ENCODE results near the gene TNFRSF8. TPM values are rescaled to one million over a fixed set of nuclear protein-coding genes. Genes with fewer than 3 reads are reported as not detected.
"Not testable (repeated sequence)": the region's sequence is repeated elsewhere in the genome, so short reads cannot be mapped to it uniquely, and the experiment has no call there.

The TNFRSF8 gene
- total RNA-seq, 5 donors from 2014 or later (not counting 1 experiment from before 2014, with no cell fraction given): 0.20 to 0.53 (median 0.33) TPM; not detected in 1

- no peak overlapping the region for H3K27ac Mint-ChIP-seq
These were observed 41.3 kb downstream of the TNFRSF8 start for GRCh38 chr1:12104417-12104816.

DNA sequence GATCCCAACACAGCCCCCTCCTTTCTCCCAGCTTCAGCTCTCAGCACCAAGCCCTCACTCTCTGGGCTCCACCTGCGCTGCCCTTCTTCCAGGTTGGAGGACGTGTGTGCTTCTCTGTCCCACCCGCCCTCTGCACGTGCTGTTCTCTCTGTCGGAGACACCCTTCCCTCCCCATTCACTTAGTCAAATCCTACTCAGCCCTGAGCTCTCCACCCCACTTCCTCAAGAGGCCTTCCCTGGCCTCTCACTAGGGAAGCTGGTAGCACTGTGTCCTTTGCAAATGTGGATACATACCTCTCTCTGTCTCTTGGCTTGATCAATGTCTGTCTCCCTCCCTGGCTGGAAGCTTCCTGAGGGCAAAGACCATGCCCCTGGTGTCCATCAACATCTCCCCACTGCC lies 43.0 kb downstream of the TNFRSF8 start:
- ATAC-seq (replicated peaks in 1 of 4) (no peak), DNase-seq (no peak)
- Mint-ChIP-seq H3K4me3 (no peak overlapping the region), H3K4me1 (peaks cover 3 to 10% (median 9%) of the 10 kb centered on the region in 3 donors), H3K9me3 (no peaks in the 10 kb centered on the region), H3K27me3 (no peaks in the 10 kb centered on the region), H3K36me3 (no peaks in the 10 kb centered on the region), H3K27ac (no peak overlapping the region)
- Histone ChIP-seq H3K4me3 (ENCODE audit: control insufficient read depth in 1 of 2, extremely low read depth in 1 of 2, low read length in 1 of 2) (no peak overlapping the region), H3K27ac (ENCODE audit: low read length) (no peak overlapping the region), H3K27me3 (replicated peaks in 1 of 2; ENCODE audit: control insufficient read depth in 2 of 2, extremely low read depth in 1 of 2, insufficient read depth in 2 of 2, low read length in 1 of 2) (peaks cover 0 to 4% of the 10 kb centered on the region in 2 experiments), H3K9me3 (no peaks in the 10 kb centered on the region), H3K36me3 (ENCODE audit: control insufficient read depth in 2 of 2, extremely low read depth in 1 of 2, insufficient read depth in 1 of 2, low read length in 1 of 2) (no peaks in the 10 kb centered on the region), H3K4me1 (ENCODE audit: control insufficient read depth in 1 of 2, extremely low read depth in 1 of 2, insufficient read depth in 2 of 2, low read length in 2 of 2) (peaks cover 0 to 13% of the 10 kb centered on the region in 2 experiments)
- ChIA-PET POLR2A (no interaction called here), CTCF (no interaction called here)
- 96% methylated on average over 5 of the region's 5 CpGs for WGBS (ENCODE audit: insufficient coverage)

More at GRCh38 chr1:12104417-12104816, 41.3 kb downstream of the TNFRSF8 start:
- Histone ChIP-seq H3K36me3 (ENCODE audit: control insufficient read depth in 2 of 2, extremely low read depth in 1 of 2, insufficient read depth in 1 of 2, low read length in 1 of 2) (no peaks in the 10 kb centered on the region), H3K4me3 (ENCODE audit: control insufficient read depth in 1 of 2, extremely low read depth in 1 of 2, low read length in 1 of 2) (no peak overlapping the region), H3K27me3 (replicated peaks in 1 of 2; ENCODE audit: control insufficient read depth in 2 of 2, extremely low read depth in 1 of 2, insufficient read depth in 2 of 2, low read length in 1 of 2) (peaks cover 0 to 4% of the 10 kb centered on the region in 2 experiments), H3K9me3 (no peaks in the 10 kb centered on the region), H3K27ac (ENCODE audit: low read length) (no peak overlapping the region), H3K4me1 (ENCODE audit: control insufficient read depth in 1 of 2, extremely low read depth in 1 of 2, insufficient read depth in 2 of 2, low read length in 2 of 2) (peaks cover 0 to 13% of the 10 kb centered on the region in 2 experiments)
- Mint-ChIP-seq H3K4me3 (no peak overlapping the region), H3K4me1 (peaks cover 3 to 10% (median 9%) of the 10 kb centered on the region in 3 donors), H3K27me3 (no peaks in the 10 kb centered on the region), H3K36me3 (no peaks in the 10 kb centered on the region), H3K9me3 (no peaks in the 10 kb centered on the region)
- ATAC-seq (replicated peaks in 1 of 4): no peak
- no peak for DNase-seq
- ChIA-PET POLR2A (no interaction called here), CTCF (no interaction called here)
- 99% methylated on average over 13 of the region's 13 CpGs for WGBS (ENCODE audit: insufficient coverage)

DNA sequence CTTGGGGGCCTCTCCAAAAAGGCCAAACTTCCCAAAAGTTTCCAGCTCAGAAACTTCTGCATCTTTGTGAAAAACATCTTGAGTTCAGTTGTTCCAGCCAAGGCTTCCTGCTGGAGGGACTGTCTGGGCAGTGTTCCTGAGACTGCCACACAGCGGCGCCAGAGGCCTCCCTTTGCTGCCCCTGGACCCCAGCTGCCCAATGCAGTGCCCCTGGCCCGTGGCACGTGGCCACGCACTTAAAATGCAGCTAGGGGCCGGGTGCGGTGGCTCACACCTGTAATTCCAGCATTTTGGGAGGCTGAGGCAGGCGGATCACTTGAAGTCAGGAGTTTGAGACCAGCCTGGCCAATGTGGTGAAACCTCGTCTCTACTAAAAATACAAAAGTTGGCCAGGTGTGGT lies 43.8 kb downstream of the TNFRSF8 start:
- H3K36me3 ChIP-seq (ENCODE audit: control insufficient read depth in 2 of 2, extremely low read depth in 1 of 2, insufficient read depth in 1 of 2, low read length in 1 of 2); H3K4me3 Mint-ChIP-seq; H3K27ac ChIP-seq (ENCODE audit: low read length); H3K27ac Mint-ChIP-seq; H3K4me3 ChIP-seq (ENCODE audit: control insufficient read depth in 1 of 2, extremely low read depth in 1 of 2, low read length in 1 of 2); H3K9me3 Mint-ChIP-seq; CTCF ChIA-PET; H3K27me3 ChIP-seq (replicated peaks in 1 of 2; ENCODE audit: control insufficient read depth in 2 of 2, extremely low read depth in 1 of 2, insufficient read depth in 2 of 2, low read length in 1 of 2); H3K4me1 Mint-ChIP-seq; POLR2A ChIA-PET; ATAC-seq (replicated peaks in 1 of 4); H3K36me3 Mint-ChIP-seq; H3K27me3 Mint-ChIP-seq; H3K9me3 ChIP-seq; DNase-seq: not testable (repeated sequence)
- 84% methylated on average over 8 of the region's 9 CpGs for WGBS (ENCODE audit: insufficient coverage)
- peaks cover 0 to 13% of the 10 kb centered on the region in 2 experiments for H3K4me1 ChIP-seq (ENCODE audit: control insufficient read depth in 1 of 2, extremely low read depth in 1 of 2, insufficient read depth in 2 of 2, low read length in 2 of 2)

- ATAC-seq (replicated peaks in 1 of 4) (no peak), DNase-seq (no peak)
- Mint-ChIP-seq H3K4me3 (no peak overlapping the region), H3K27me3 (no peaks in the 10 kb centered on the region), H3K9me3 (no peaks in the 10 kb centered on the region), H3K36me3 (no peaks in the 10 kb centered on the region), H3K27ac (no peak overlapping the region), H3K4me1 (peaks cover 1 to 7% (median 2%) of the 10 kb centered on the region in 3 donors)
- H3K9me3 ChIP-seq: no peaks in the 10 kb centered on the region
- ChIA-PET POLR2A (no interaction called here), CTCF (interaction anchor here in 1 of 2 donors (0.6 kb wide), 1 partner anchor 85 kb away, joined by 4 read pairs; no protein-coding TSS in a partner anchor)
- H3K36me3 ChIP-seq (ENCODE audit: control insufficient read depth in 2 of 2, extremely low read depth in 1 of 2, insufficient read depth in 1 of 2, low read length in 1 of 2): no peaks in the 10 kb centered on the region
- peaks cover 0 to 4% of the 10 kb centered on the region in 2 experiments for H3K27me3 ChIP-seq (replicated peaks in 1 of 2; ENCODE audit: control insufficient read depth in 2 of 2, extremely low read depth in 1 of 2, insufficient read depth in 2 of 2, low read length in 1 of 2)
- peaks cover 0 to 5% of the 10 kb centered on the region in 2 experiments for H3K4me1 ChIP-seq (ENCODE audit: control insufficient read depth in 1 of 2, extremely low read depth in 1 of 2, insufficient read depth in 2 of 2, low read length in 2 of 2)
- no peak overlapping the region for H3K4me3 ChIP-seq (ENCODE audit: control insufficient read depth in 1 of 2, extremely low read depth in 1 of 2, low read length in 1 of 2)
- WGBS (ENCODE audit: insufficient coverage): 96% methylated on average over 6 of the region's 13 CpGs
- H3K27ac ChIP-seq (ENCODE audit: low read length): no peak overlapping the region
These were observed 44.6 kb downstream of the TNFRSF8 start for GRCh38 chr1:12107718-12108117.

GRCh38 chr1:12109901-12110300 lies 46.8 kb downstream of the TNFRSF8 start:
- H3K9me3 Mint-ChIP-seq: no peaks in the 10 kb centered on the region
- Histone ChIP-seq H3K27ac (ENCODE audit: low read length) (no peak overlapping the region), H3K4me1 (ENCODE audit: control insufficient read depth in 1 of 2, extremely low read depth in 1 of 2, insufficient read depth in 2 of 2, low read length in 2 of 2) (no peaks in the 10 kb centered on the region), H3K36me3 (ENCODE audit: control insufficient read depth in 2 of 2, extremely low read depth in 1 of 2, insufficient read depth in 1 of 2, low read length in 1 of 2) (no peaks in the 10 kb centered on the region), H3K4me3 (ENCODE audit: control insufficient read depth in 1 of 2, extremely low read depth in 1 of 2, low read length in 1 of 2) (no peak overlapping the region), H3K27me3 (replicated peaks in 1 of 2; ENCODE audit: control insufficient read depth in 2 of 2, extremely low read depth in 1 of 2, insufficient read depth in 2 of 2, low read length in 1 of 2) (peaks cover 0 to 4% of the 10 kb centered on the region in 2 experiments), H3K9me3 (no peaks in the 10 kb centered on the region)
- no peaks in the 10 kb centered on the region for H3K27me3 Mint-ChIP-seq
- H3K27ac Mint-ChIP-seq: no peak overlapping the region
- DNase-seq (no peak), ATAC-seq (replicated peaks in 1 of 4) (no peak)
- POLR2A ChIA-PET: no interaction called here
- WGBS (ENCODE audit: insufficient coverage): 93% methylated on average over 4 of the region's 10 CpGs
- peaks cover 2 to 10% (median 8%) of the 10 kb centered on the region in 3 donors for H3K4me1 Mint-ChIP-seq
- no peaks in the 10 kb centered on the region for H3K36me3 Mint-ChIP-seq
- no peak overlapping the region for H3K4me3 Mint-ChIP-seq
- CTCF ChIA-PET: interaction anchor here in 1 of 2 donors (1.5 kb wide), 1 partner anchor 15 kb away, joined by 4 read pairs; no protein-coding TSS in a partner anchor

DNA sequence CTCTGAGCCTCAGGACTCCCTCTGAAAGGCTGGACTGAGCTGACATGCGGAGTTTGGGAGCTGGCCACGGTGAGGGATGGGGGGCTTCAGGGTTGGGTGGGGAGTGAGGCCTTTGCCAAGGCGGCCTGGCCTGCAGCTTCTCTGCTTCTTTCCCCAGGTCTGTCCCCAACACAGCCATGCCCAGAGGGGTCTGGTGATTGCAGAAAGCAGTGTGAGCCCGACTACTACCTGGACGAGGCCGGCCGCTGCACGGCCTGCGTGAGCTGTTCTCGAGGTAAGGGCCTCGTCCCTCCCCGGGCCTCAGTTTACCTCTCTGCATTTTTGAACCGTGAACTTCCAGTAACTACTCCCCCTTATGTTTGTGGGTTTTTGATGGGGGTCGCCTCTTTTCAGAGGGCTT lies 48.6 kb downstream of the TNFRSF8 start:
- POLR2A ChIA-PET: interaction anchor here in 1 of 2 donors (0.5 kb wide), 1 partner anchor 141 kb away, joined by 4 read pairs; no protein-coding TSS in a partner anchor
- no peaks in the 10 kb centered on the region for H3K27me3 Mint-ChIP-seq

More for the DNA sequence above, 48.6 kb downstream of the TNFRSF8 start:
- no peaks in the 10 kb centered on the region for H3K9me3 ChIP-seq
- WGBS (ENCODE audit: insufficient coverage): 95% methylated on average over 6 of the region's 14 CpGs
- no peak overlapping the region for H3K4me3 ChIP-seq (ENCODE audit: control insufficient read depth in 1 of 2, extremely low read depth in 1 of 2, low read length in 1 of 2)
- CTCF ChIA-PET: no interaction called here
- peaks cover 2 to 10% (median 8%) of the 10 kb centered on the region in 3 donors for H3K4me1 Mint-ChIP-seq
- H3K27ac ChIP-seq (ENCODE audit: low read length): no peak overlapping the region
- DNase-seq: no peak
- H3K27me3 ChIP-seq (replicated peaks in 1 of 2; ENCODE audit: control insufficient read depth in 2 of 2, extremely low read depth in 1 of 2, insufficient read depth in 2 of 2, low read length in 1 of 2): no peaks in the 10 kb centered on the region
- no peaks in the 10 kb centered on the region for H3K36me3 Mint-ChIP-seq
- H3K9me3 Mint-ChIP-seq: no peaks in the 10 kb centered on the region
- no peak overlapping the region for H3K27ac Mint-ChIP-seq
- no peaks in the 10 kb centered on the region for H3K36me3 ChIP-seq (ENCODE audit: control insufficient read depth in 2 of 2, extremely low read depth in 1 of 2, insufficient read depth in 1 of 2, low read length in 1 of 2)
- H3K4me1 ChIP-seq (ENCODE audit: control insufficient read depth in 1 of 2, extremely low read depth in 1 of 2, insufficient read depth in 2 of 2, low read length in 2 of 2): no peaks in the 10 kb centered on the region
- ATAC-seq (replicated peaks in 1 of 4): no peak
- H3K4me3 Mint-ChIP-seq: no peak overlapping the region
